K562 (cell line): ENCODE measurements around the gene ZNF692. TPM values are rescaled to one million over a fixed set of nuclear protein-coding genes. Genes with fewer than 3 reads are reported as not detected.

ENCODE experiments used
- ARID2 ChIP-seq: fragments of 450-650 bp; IDR thresholded peaks from 2 replicates; pipeline ENCODE4 v1.6.1; 2017; ENCODE audit warnings: antibody characterized with exemption, mild to moderate bottlenecking
- ASH1L ChIP-seq: fragments of 450-650 bp; IDR thresholded peaks from 2 replicates; pipeline ENCODE4 v1.6.1; 2018; ENCODE audit warnings: borderline replicate concordance, mild to moderate bottlenecking, low read depth; ENCODE audit not compliant: partially characterized antibody
- BHLHE40 ChIP-seq: IDR thresholded peaks from 2 replicates; pipeline ENCODE4 v1.6.1; 2011; ENCODE audit warnings: low read length, improper control_type of control experiment
- HBP1 ChIP-seq: fragments of 450-650 bp; formaldehyde crosslinking; IDR thresholded peaks from 2 replicates; pipeline ENCODE4 v1.4.0; 2022; ENCODE audit warnings: missing genetic modification characterization
- HDAC2 ChIP-seq: fragments of 450-650 bp; IDR thresholded peaks from 2 replicates; pipeline ENCODE4 v1.6.1; 2016; ENCODE audit warnings: mild to moderate bottlenecking
- JUND ChIP-seq, 2 experiments: IDR thresholded peaks; 2 replicates in 1 of 2; 3 replicates in 1 of 2; pipeline ENCODE4 v1.6.1; 2011; ENCODE audit warnings: borderline replicate concordance in 2 of 2, low read depth in 2 of 2, low read length in 2 of 2, improper control_type of control experiment in 1 of 2, missing biosample characterization in 1 of 2, missing genetic modification characterization in 1 of 2, missing genetic modification reagents in 1 of 2
- LARP7 ChIP-seq: fragments of 450-650 bp; IDR thresholded peaks from 2 replicates; pipeline ENCODE4 v1.6.1; 2016
- NCOA1 ChIP-seq: fragments of 450-650 bp; IDR thresholded peaks from 2 replicates; pipeline ENCODE4 v1.6.1; 2016; ENCODE audit warnings: low read depth
- NCOR1 ChIP-seq: fragments of 450-650 bp; IDR thresholded peaks from 2 replicates; pipeline ENCODE4 v1.6.1; 2016; ENCODE audit warnings: mild to moderate bottlenecking, moderate library complexity
- ZFP91 ChIP-seq: sonication (generic); formaldehyde crosslinking; IDR thresholded peaks from 2 replicates; pipeline ENCODE4 v1.8.0; 2022; ENCODE audit warnings: mild to moderate bottlenecking, missing genetic modification reagents
- polyA plus RNA-seq, 8 experiments: library from polyadenylated mRNA; depleted of rRNA in 4 of 8; stranded (reverse) in 5 of 8; unstranded in 3 of 8; fragments of >200 nt; fragmentation: Nextera tagmentation in 2 of 8; fragmentation: Illumina TruSeq in 1 of 8; extraction: Ambion mirVana in 2 of 8; extraction: Trizol in 1 of 8; gene quantifications; 2 replicates each; pipeline versions ENCODE4 v1.2.1 to v1.2.3, GENCODE V29; 2011 to 2014; ENCODE audit warnings: inconsistent platforms in 1 of 8, missing spikeins in 1 of 8
- total RNA-seq, 7 experiments: library from RNA; depleted of rRNA in 6 of 7; stranded (reverse); fragments of >200 nt in 6 of 7; fragmentation: Illumina TruSeq in 2 of 7; extraction: Trizol in 2 of 7; gene quantifications; 2 replicates each; pipeline versions ENCODE4 v1.2.1 to v1.2.3, GENCODE V29; 2011 to 2021; ENCODE audit warnings: low replicate concordance in 1 of 7
- TF ChIP-seq, protein P1 (sequence below): fragments of 450-650 bp; IDR thresholded peaks from 2 replicates; pipeline ENCODE4 v1.6.1; 2017; ENCODE audit warnings: antibody characterized with exemption

ZNF692 gene
- total and polyA plus RNA-seq, 9 of the 15 experiments (the other 6 are each of a cell fraction or from before 2014, with no cell fraction given): 8.4 to 143 (median 55.9) TPM

DNA sequence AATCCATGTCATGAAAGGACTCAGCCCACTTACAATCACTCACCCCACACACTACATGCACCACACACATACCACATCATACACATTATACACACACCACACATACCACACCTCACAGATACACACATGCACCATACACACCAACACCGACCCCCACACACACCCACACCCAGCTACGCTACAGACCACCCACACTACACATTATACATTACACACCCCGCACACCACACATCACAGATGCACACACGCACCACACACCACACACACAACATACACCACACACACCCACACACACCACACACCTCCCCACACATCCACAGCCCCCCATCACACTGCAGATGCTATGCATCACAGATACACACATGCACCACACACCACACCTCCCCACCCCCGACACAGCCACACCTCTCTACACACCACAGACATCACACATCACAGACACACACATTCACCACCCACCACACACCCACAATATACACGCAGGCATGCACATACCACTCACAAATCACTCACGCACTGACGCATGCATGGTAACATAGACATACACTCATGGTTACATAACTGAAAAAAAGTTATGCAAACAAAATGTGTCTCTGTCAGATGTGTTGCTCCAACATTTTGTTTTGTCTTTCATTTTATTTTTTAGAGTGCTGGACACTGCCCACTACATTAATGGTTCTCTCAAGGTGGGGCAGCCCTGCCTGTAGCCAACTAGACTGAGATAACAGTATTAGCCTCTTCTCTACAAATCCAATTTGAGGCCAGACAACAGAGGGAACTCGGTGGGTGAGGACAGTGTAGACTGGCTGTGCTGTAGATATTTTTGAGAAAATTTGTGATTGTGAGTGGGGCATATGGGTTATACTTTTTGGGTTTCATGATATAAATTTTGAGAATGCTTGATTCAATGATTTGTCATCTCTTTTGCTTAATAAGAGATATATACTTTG lies 31.9 kb upstream of the ZNF692 start (continued):
- TF ChIP-seq, protein P1, sequence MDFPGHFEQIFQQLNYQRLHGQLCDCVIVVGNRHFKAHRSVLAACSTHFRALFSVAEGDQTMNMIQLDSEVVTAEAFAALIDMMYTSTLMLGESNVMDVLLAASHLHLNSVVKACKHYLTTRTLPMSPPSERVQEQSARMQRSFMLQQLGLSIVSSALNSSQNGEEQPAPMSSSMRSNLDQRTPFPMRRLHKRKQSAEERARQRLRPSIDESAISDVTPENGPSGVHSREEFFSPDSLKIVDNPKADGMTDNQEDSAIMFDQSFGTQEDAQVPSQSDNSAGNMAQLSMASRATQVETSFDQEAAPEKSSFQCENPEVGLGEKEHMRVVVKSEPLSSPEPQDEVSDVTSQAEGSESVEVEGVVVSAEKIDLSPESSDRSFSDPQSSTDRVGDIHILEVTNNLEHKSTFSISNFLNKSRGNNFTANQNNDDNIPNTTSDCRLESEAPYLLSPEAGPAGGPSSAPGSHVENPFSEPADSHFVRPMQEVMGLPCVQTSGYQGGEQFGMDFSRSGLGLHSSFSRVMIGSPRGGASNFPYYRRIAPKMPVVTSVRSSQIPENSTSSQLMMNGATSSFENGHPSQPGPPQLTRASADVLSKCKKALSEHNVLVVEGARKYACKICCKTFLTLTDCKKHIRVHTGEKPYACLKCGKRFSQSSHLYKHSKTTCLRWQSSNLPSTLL: peak; percentile 40; the same call in 1 of the 2 replicates
- TF ChIP-seq NCOR1: peak; percentile 47
- TF ChIP-seq HDAC2: peak; percentile 62; the same call in 1 of the 2 replicates
- TF ChIP-seq NCOA1: 0 out of 2 replicates have a peak, but pooled peaks have one; percentile 29
- TF ChIP-seq ZFP91: peak; percentile 56; the same call in 1 of the 2 replicates
- TF ChIP-seq ARID2: 0 out of 2 replicates have a peak, but pooled peaks have one; percentile 63
- TF ChIP-seq JUND (IDR thresholded peaks at IDR 0.05; ENCODE audit: borderline replicate concordance, low read depth, low read length): no peak
- TF ChIP-seq JUND (tag; IDR thresholded peaks at IDR 0.05; ENCODE audit: borderline replicate concordance, low read depth, low read length): 0 out of 3 replicates have a peak, but pooled peaks have one; percentile 3
- TF ChIP-seq LARP7: peak; percentile 67
- TF ChIP-seq HBP1 (CRISPR knock-in tag): peak; percentile 79; the same call in 1 of the 2 replicates
- peak; percentile 29 for TF ChIP-seq ASH1L
- no peak for TF ChIP-seq BHLHE40
